Measurements from ENCODE around the gene CYP17A1. TPM values are rescaled to one million over a fixed set of nuclear protein-coding genes. Genes with fewer than 3 reads are reported as not detected.

CYP17A1 gene, protein sequence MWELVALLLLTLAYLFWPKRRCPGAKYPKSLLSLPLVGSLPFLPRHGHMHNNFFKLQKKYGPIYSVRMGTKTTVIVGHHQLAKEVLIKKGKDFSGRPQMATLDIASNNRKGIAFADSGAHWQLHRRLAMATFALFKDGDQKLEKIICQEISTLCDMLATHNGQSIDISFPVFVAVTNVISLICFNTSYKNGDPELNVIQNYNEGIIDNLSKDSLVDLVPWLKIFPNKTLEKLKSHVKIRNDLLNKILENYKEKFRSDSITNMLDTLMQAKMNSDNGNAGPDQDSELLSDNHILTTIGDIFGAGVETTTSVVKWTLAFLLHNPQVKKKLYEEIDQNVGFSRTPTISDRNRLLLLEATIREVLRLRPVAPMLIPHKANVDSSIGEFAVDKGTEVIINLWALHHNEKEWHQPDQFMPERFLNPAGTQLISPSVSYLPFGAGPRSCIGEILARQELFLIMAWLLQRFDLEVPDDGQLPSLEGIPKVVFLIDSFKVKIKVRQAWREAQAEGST
- not detected for total RNA-seq

DNA sequence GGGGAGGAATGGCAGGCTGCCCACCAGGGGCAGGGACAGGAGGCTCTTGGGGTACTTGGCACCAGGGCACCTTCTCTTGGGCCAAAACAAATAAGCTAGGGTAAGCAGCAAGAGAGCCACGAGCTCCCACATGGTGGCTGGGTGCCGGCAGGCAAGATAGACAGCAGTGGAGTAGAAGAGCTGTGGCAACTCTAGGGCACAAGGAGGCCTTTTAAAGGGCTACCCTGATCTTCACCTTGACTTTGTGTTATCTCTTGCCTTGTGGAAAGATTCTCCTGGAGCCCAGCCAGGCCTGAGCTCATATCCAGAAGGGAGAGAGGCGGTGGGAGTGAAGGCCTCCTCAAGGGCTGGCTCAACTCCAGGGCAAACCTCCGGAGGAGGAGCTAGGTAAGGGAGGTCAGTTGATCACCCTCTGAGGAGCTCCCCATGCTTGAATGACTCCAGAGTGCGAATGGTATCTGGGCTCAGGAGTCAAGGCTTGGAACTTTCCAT is at the start of gene CYP17A1:
CYP17A1 (minus strand) TSS at position 184 of the 492 bp plus-strand sequence; CDS start at position 132, 52 bp downstream.
- Histone ChIP-seq H3K9me3 (no peaks in the 10 kb centered on the region), H3K27me3 (no peaks in the 10 kb centered on the region), H3K4me3 (no peak within 1 kb of the TSS), H3K27ac (no peak within 1 kb of the TSS), H3K4me1 (peaks cover 13% of the 10 kb centered on the region), H3K36me3 (no peaks in the 10 kb centered on the region)
- TF ChIP-seq EP300 (IDR thresholded peaks at IDR 0.05) (no peak), POLR2A (IDR thresholded peaks at IDR 0.05) (no peak), POLR2AphosphoS5 (IDR thresholded peaks at IDR 0.05) (no peak)
- TF ChIP-seq, protein P1, sequence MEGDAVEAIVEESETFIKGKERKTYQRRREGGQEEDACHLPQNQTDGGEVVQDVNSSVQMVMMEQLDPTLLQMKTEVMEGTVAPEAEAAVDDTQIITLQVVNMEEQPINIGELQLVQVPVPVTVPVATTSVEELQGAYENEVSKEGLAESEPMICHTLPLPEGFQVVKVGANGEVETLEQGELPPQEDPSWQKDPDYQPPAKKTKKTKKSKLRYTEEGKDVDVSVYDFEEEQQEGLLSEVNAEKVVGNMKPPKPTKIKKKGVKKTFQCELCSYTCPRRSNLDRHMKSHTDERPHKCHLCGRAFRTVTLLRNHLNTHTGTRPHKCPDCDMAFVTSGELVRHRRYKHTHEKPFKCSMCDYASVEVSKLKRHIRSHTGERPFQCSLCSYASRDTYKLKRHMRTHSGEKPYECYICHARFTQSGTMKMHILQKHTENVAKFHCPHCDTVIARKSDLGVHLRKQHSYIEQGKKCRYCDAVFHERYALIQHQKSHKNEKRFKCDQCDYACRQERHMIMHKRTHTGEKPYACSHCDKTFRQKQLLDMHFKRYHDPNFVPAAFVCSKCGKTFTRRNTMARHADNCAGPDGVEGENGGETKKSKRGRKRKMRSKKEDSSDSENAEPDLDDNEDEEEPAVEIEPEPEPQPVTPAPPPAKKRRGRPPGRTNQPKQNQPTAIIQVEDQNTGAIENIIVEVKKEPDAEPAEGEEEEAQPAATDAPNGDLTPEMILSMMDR (IDR thresholded peaks at IDR 0.05) = no peak
- 71% methylated on average over 5 of the region's 5 CpGs for WGBS
- no peak for DNase-seq (ENCODE audit: low spot score in 2 of 2)

DNA sequence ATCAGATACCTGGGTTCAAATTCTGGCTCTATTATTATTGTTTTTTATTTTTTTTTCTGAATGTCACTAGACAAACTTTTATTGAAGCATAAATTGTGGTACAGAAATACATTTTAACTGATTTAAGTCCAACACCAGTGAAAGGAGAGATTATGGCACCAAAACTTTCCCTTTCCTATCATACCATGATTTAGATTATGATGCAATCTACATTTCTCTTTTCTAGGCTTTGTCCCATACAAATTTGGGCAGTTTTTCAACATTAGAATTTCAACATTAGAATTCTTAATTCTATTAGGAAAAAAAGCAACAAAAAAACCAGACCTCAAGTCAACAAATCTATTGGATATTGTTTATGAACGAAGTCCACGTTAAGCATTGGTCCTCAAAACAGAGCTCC is 43.0 kb upstream of the CYP17A1 start:
- Histone ChIP-seq H3K4me3 (no peak overlapping the region), H3K27ac (no peak overlapping the region), H3K36me3 (peaks cover 10% of the 10 kb centered on the region), H3K27me3 (no peaks in the 10 kb centered on the region), H3K4me1 (no peaks in the 10 kb centered on the region), H3K9me3 (no peaks in the 10 kb centered on the region)
- no peak for TF ChIP-seq POLR2AphosphoS5 (IDR thresholded peaks at IDR 0.05)
- TF ChIP-seq POLR2A (IDR thresholded peaks at IDR 0.05) = no peak
- no peak for TF ChIP-seq EP300 (IDR thresholded peaks at IDR 0.05)
- TF ChIP-seq, protein P1 (IDR thresholded peaks at IDR 0.05) = no peak
- 90% methylated on average over 2 of the region's 2 CpGs for WGBS
- DNase-seq (ENCODE audit: low spot score in 2 of 2) = no peak

DNA sequence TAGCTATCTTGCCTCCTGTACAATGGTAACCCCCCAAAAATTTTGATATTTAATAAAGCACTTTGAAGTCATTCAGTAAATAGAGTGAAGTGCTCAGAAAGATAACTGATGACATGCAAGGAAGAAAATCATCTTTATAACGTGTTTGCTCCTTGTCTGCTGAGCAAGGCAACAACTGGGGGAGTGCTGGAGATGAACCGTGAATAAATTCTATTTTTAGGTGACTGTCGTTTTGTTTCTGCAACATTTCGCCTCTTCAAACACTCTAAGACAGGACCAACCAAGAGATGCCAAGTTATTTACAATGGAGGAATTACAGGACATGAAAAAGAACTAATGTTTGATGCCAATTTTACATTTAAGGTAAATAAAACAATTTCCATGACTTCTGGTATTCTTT is 41.4 kb upstream of the CYP17A1 start:
- DNase-seq (ENCODE audit: low spot score in 2 of 2) = no peak
- WGBS = 85% methylated on average over 4 of the region's 4 CpGs
- TF ChIP-seq EP300 (IDR thresholded peaks at IDR 0.05) = no peak
- TF ChIP-seq POLR2A (IDR thresholded peaks at IDR 0.05) = no peak
- TF ChIP-seq POLR2AphosphoS5 (IDR thresholded peaks at IDR 0.05) = no peak
- TF ChIP-seq, protein P1 (IDR thresholded peaks at IDR 0.05) = no peak

DNA sequence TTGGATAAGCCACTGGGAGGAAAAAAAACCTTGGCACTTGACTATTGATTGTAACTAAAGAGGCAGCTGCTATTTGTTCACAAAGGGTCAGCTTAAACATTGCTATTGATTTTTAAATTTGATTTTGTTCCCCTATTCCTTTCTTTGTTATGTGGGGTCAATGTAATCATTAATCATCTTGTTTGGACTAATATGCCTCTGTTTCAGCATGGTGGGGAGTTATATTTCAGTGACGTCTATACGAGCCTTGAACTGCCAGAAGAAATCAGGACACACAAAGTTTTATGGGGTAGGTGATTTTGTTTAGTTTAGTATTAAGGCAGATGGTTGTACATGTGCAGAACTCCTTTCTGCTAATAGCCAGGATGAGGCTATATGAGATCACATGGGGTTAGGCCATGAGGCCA is 39.5 kb upstream of the CYP17A1 start:
- Histone ChIP-seq H3K27ac (no peak overlapping the region), H3K4me3 (no peak overlapping the region), H3K36me3 (peaks cover 10% of the 10 kb centered on the region), H3K27me3 (no peaks in the 10 kb centered on the region), H3K4me1 (no peaks in the 10 kb centered on the region), H3K9me3 (no peaks in the 10 kb centered on the region)
- WGBS = 96% methylated on average over 2 of the region's 2 CpGs
- TF ChIP-seq POLR2AphosphoS5 (IDR thresholded peaks at IDR 0.05) (no peak), EP300 (IDR thresholded peaks at IDR 0.05) (no peak), POLR2A (IDR thresholded peaks at IDR 0.05) (no peak)
- TF ChIP-seq, protein P1 (IDR thresholded peaks at IDR 0.05) = no peak
- DNase-seq (ENCODE audit: low spot score in 2 of 2) = no peak

More for the DNA sequence above, 41.4 kb upstream of the CYP17A1 start:
- H3K27ac ChIP-seq = no peak overlapping the region
- H3K4me1 ChIP-seq = no peaks in the 10 kb centered on the region
- H3K27me3 ChIP-seq = no peaks in the 10 kb centered on the region
- peaks cover 10% of the 10 kb centered on the region for H3K36me3 ChIP-seq
- H3K9me3 ChIP-seq = no peaks in the 10 kb centered on the region
- no peak overlapping the region for H3K4me3 ChIP-seq

DNA sequence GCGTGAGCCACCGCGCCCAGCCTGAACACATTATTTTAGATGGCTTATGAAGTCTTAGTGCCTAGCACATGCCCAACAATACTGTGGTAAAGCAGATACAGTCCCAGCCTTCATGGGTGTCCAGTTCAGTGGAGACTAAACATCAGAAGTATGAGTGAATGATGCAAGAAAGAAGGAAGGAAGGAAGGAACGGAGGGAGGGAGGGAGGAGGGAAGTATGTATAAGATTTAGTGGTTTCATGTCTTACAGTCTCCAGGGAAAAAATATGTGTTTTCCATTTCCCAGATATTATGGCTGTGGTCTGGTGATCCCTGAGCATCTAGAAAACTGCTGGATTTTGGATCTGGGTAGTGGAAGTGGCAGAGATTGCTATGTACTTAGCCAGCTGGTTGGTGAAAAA is 35.0 kb upstream of the CYP17A1 start:
- 91% methylated on average over 4 of the region's 4 CpGs for WGBS
- no peaks in the 10 kb centered on the region for H3K27me3 ChIP-seq
- H3K27ac ChIP-seq = no peak overlapping the region
- peaks cover 14% of the 10 kb centered on the region for H3K4me1 ChIP-seq
- no peak overlapping the region for H3K4me3 ChIP-seq
- no peak for TF ChIP-seq POLR2AphosphoS5 (IDR thresholded peaks at IDR 0.05)
- no peak for TF ChIP-seq POLR2A (IDR thresholded peaks at IDR 0.05)
- TF ChIP-seq EP300 (IDR thresholded peaks at IDR 0.05) = no peak
- TF ChIP-seq, protein P1 (IDR thresholded peaks at IDR 0.05) = no peak
- no peaks in the 10 kb centered on the region for H3K9me3 ChIP-seq
- H3K36me3 ChIP-seq = no peaks in the 10 kb centered on the region
- no peak for DNase-seq (ENCODE audit: low spot score in 2 of 2)

All from suprapubic skin (tissue), 4 donors.